ENCODE data around the gene PAPPA.

DNA sequence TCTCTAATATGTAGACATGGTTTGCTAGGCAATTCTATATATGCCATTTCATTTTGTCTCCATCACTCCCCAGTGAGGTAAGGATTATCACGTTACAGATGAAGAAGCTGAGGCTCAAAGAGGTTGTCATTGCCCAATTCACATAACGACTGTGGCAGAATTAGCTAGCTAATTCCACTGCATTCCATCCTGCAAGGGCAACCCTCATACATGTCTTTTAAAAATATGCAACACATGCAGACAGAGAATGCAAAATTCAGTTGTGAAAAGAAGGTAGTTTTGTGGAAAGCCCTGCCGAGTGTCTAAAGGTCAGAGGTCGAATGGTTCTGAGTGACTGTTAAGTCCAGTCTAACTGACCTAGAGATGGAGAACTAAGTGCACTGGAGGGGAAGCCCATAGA lies 219.2 kb downstream of the PAPPA start:
- TF ChIP-seq, protein P1, sequence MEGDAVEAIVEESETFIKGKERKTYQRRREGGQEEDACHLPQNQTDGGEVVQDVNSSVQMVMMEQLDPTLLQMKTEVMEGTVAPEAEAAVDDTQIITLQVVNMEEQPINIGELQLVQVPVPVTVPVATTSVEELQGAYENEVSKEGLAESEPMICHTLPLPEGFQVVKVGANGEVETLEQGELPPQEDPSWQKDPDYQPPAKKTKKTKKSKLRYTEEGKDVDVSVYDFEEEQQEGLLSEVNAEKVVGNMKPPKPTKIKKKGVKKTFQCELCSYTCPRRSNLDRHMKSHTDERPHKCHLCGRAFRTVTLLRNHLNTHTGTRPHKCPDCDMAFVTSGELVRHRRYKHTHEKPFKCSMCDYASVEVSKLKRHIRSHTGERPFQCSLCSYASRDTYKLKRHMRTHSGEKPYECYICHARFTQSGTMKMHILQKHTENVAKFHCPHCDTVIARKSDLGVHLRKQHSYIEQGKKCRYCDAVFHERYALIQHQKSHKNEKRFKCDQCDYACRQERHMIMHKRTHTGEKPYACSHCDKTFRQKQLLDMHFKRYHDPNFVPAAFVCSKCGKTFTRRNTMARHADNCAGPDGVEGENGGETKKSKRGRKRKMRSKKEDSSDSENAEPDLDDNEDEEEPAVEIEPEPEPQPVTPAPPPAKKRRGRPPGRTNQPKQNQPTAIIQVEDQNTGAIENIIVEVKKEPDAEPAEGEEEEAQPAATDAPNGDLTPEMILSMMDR (IDR thresholded peaks at IDR 0.05), result no peak
- no peak for TF ChIP-seq POLR2A (IDR thresholded peaks at IDR 0.05)

All from Peyer's patch (tissue), 4 donors.